WTC11 (cell line): Measurements from ENCODE around the gene ADCY2. TPM values are rescaled to one million over a fixed set of nuclear protein-coding genes. Genes with fewer than 3 reads are reported as not detected.

Experiments used
- ATAC-seq: fragments of 200-7000 bp; cut with Tn5 transposase; 2 replicates; pipeline ENCODE4 v1.10.0; 2021; ENCODE audit warnings: mild to moderate bottlenecking, moderate library complexity
- CTCF ChIA-PET: fragments of 300-600 bp; sonication (Branson Sonifier 250); formaldehyde crosslinking; loops from one replicate; lab custom pipeline; 2021; ENCODE audit warnings: antibody characterized with exemption; lab: Charles Lee
- POLR2A ChIA-PET: fragments of 350-600 bp; sonication (Branson Sonifier 250); formaldehyde crosslinking; loops from one replicate; lab custom pipeline; 2021; ENCODE audit warnings: antibody characterized with exemption; lab: Charles Lee
- DNase-seq: peaks from one replicate; pipeline ENCODE4 v3.0.0; 2021; ENCODE audit warnings: low spot score
- H3K27ac Mint-ChIP-seq: 2 replicates; pipeline ENCODE4 v1.8.0; 2021; ENCODE audit warnings: mixed read lengths
- H3K27me3 Mint-ChIP-seq: 2 replicates; pipeline ENCODE4 v1.8.0; 2021; ENCODE audit warnings: low read depth, mild to moderate bottlenecking, moderate library complexity, mixed read lengths
- H3K36me3 Mint-ChIP-seq: 2 replicates; pipeline ENCODE4 v1.8.0; 2021; ENCODE audit warnings: mixed read lengths
- H3K4me1 Mint-ChIP-seq: 2 replicates; pipeline ENCODE4 v1.8.0; 2022; ENCODE audit warnings: mixed read lengths
- H3K4me3 Mint-ChIP-seq: 2 replicates; pipeline ENCODE4 v1.8.0; 2021; ENCODE audit warnings: mild to moderate bottlenecking, moderate library complexity, mixed read lengths
- H3K9me3 Mint-ChIP-seq: 2 replicates; pipeline ENCODE4 v1.8.0; 2021; ENCODE audit warnings: mixed read lengths
- AR ChIP-seq: fragments of 250-450 bp; sonication (Bioruptor Pico); IDR thresholded peaks from 2 replicates; pipeline ENCODE4 v1.9.0; 2021; ENCODE audit warnings: mild to moderate bottlenecking
- ATF1 ChIP-seq: sonication (generic); formaldehyde crosslinking; IDR thresholded peaks from 2 replicates; pipeline ENCODE4 v1.8.1; 2023; ENCODE audit warnings: mild to moderate bottlenecking, moderate library complexity, missing genetic modification reagents
- CBFB ChIP-seq: sonication (generic); formaldehyde crosslinking; IDR thresholded peaks from 2 replicates; pipeline ENCODE4 v1.8.1; 2022; ENCODE audit warnings: mild to moderate bottlenecking, low read depth, missing genetic modification reagents
- EMX1 ChIP-seq: fragments of 250-450 bp; sonication (Bioruptor Pico); IDR thresholded peaks from 2 replicates; pipeline ENCODE4 v1.8.0; 2021; ENCODE audit warnings: mild to moderate bottlenecking
- FOXJ3 ChIP-seq: sonication (generic); formaldehyde crosslinking; IDR thresholded peaks from 2 replicates; pipeline ENCODE4 v1.9.0; 2021; ENCODE audit warnings: missing genetic modification reagents, mild to moderate bottlenecking, borderline replicate concordance
- FOXP1 ChIP-seq: sonication (generic); formaldehyde crosslinking; IDR thresholded peaks from 2 replicates; pipeline ENCODE4 v1.8.0; 2022; ENCODE audit warnings: missing genetic modification reagents, mild to moderate bottlenecking, moderate library complexity, borderline replicate concordance
- NFE2L1 ChIP-seq: sonication (generic); formaldehyde crosslinking; IDR thresholded peaks from 2 replicates; pipeline ENCODE4 v1.8.1; 2023; ENCODE audit warnings: missing genetic modification reagents
- TEAD4 ChIP-seq: sonication (generic); formaldehyde crosslinking; IDR thresholded peaks from 2 replicates; pipeline ENCODE4 v1.8.0; 2022; ENCODE audit warnings: mild to moderate bottlenecking, missing genetic modification reagents
- ZNF281 ChIP-seq: sonication (generic); formaldehyde crosslinking; IDR thresholded peaks from 2 replicates; pipeline ENCODE4 v1.8.0; 2023; ENCODE audit warnings: mild to moderate bottlenecking, missing genetic modification reagents
- ZNF396 ChIP-seq: fragments of 250-450 bp; sonication (Bioruptor Pico); IDR thresholded peaks from 2 replicates; pipeline ENCODE4 v1.8.0; 2021; ENCODE audit warnings: mild to moderate bottlenecking, moderate library complexity, borderline replicate concordance
- ZNF423 ChIP-seq: fragments of 250-450 bp; sonication (Bioruptor Pico); IDR thresholded peaks from 2 replicates; pipeline ENCODE4 v2.1.2; 2022; ENCODE audit warnings: mild to moderate bottlenecking, moderate library complexity
- total RNA-seq: library from RNA; stranded (reverse); gene quantifications from 3 replicates; pipeline ENCODE4 v1.2.3, GENCODE V29; 2021
- TF ChIP-seq, protein P1 (sequence below): fragments of 250-450 bp; sonication (Bioruptor Pico); IDR thresholded peaks from 2 replicates; pipeline ENCODE4 v1.9.0; 2021; ENCODE audit warnings: moderate library complexity, mild to moderate bottlenecking, inconsistent platforms, borderline replicate concordance
- TF ChIP-seq, protein P2 (sequence below): sonication (generic); formaldehyde crosslinking; IDR thresholded peaks from 2 replicates; pipeline ENCODE4 v1.8.1; 2022; ENCODE audit warnings: low read depth, missing genetic modification reagents, borderline replicate concordance
- TF ChIP-seq, protein P3 (sequence below): sonication (generic); formaldehyde crosslinking; IDR thresholded peaks from 2 replicates; pipeline ENCODE4 v1.8.1; 2022; ENCODE audit warnings: mild to moderate bottlenecking, moderate library complexity, missing genetic modification reagents
- TF ChIP-seq, protein P4 (sequence below): sonication (generic); formaldehyde crosslinking; IDR thresholded peaks from 2 replicates; pipeline ENCODE4 v1.8.0; 2023; ENCODE audit warnings: missing genetic modification reagents
- TF ChIP-seq, protein P5 (sequence below): fragments of 250-450 bp; sonication (Bioruptor Pico); IDR thresholded peaks from 2 replicates; pipeline ENCODE4 v1.9.0; 2021; ENCODE audit warnings: mild to moderate bottlenecking

ADCY2 gene
- total RNA-seq, 1 experiment from 2014 or later = 142 TPM

GRCh38 chr5:7385681-7386080 is 10.3 kb upstream of the ADCY2 start (continued):
- TF ChIP-seq, protein P1, sequence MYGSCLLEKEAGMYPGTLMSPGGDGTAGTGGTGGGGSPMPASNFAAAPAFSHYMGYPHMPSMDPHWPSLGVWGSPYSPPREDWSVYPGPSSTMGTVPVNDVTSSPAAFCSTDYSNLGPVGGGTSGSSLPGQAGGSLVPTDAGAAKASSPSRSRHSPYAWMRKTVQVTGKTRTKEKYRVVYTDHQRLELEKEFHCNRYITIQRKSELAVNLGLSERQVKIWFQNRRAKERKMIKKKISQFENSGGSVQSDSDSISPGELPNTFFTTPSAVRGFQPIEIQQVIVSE = no peak
- TF ChIP-seq, all 79 proteins: peak for 0

- CTCF ChIA-PET = no interaction called here
- H3K9me3 Mint-ChIP-seq = no peaks in the 10 kb centered on the region
Observed at GRCh38 chr5:7388553-7388952, 7.4 kb upstream of the ADCY2 start.

More at GRCh38 chr5:7388553-7388952, 7.4 kb upstream of the ADCY2 start:
- no peak for DNase-seq
- POLR2A ChIA-PET = no interaction called here
- peaks cover 43% of the 10 kb centered on the region for H3K4me1 Mint-ChIP-seq
- no peaks in the 10 kb centered on the region for H3K27me3 Mint-ChIP-seq
- no peak overlapping the region for H3K27ac Mint-ChIP-seq
- ATAC-seq = no peak
- TF ChIP-seq ATF1 = no peak
- TF ChIP-seq, protein P2, sequence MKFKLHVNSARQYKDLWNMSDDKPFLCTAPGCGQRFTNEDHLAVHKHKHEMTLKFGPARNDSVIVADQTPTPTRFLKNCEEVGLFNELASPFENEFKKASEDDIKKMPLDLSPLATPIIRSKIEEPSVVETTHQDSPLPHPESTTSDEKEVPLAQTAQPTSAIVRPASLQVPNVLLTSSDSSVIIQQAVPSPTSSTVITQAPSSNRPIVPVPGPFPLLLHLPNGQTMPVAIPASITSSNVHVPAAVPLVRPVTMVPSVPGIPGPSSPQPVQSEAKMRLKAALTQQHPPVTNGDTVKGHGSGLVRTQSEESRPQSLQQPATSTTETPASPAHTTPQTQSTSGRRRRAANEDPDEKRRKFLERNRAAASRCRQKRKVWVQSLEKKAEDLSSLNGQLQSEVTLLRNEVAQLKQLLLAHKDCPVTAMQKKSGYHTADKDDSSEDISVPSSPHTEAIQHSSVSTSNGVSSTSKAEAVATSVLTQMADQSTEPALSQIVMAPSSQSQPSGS (CRISPR knock-in tag) = no peak
- TF ChIP-seq, protein P3, sequence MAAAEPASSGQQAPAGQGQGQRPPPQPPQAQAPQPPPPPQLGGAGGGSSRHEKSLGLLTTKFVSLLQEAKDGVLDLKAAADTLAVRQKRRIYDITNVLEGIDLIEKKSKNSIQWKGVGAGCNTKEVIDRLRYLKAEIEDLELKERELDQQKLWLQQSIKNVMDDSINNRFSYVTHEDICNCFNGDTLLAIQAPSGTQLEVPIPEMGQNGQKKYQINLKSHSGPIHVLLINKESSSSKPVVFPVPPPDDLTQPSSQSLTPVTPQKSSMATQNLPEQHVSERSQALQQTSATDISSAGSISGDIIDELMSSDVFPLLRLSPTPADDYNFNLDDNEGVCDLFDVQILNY = no peak
- TF ChIP-seq ZNF281 (CRISPR knock-in tag) = no peak
- no peak for TF ChIP-seq TEAD4 (CRISPR knock-in tag)
- TF ChIP-seq ZNF396 = no peak
- TF ChIP-seq NFE2L1 (CRISPR knock-in tag) = no peak
- TF ChIP-seq FOXJ3 (CRISPR knock-in tag) = no peak
- TF ChIP-seq, protein P4, sequence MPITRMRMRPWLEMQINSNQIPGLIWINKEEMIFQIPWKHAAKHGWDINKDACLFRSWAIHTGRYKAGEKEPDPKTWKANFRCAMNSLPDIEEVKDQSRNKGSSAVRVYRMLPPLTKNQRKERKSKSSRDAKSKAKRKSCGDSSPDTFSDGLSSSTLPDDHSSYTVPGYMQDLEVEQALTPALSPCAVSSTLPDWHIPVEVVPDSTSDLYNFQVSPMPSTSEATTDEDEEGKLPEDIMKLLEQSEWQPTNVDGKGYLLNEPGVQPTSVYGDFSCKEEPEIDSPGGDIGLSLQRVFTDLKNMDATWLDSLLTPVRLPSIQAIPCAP (CRISPR knock-in tag) = no peak
- no peak for TF ChIP-seq FOXP1 (CRISPR knock-in tag)
- no peak for TF ChIP-seq EMX1 (CRISPR knock-in tag)
- TF ChIP-seq ZNF423 (CRISPR knock-in tag) = no peak
- TF ChIP-seq AR (CRISPR knock-in tag) = no peak
- TF ChIP-seq, protein P5, sequence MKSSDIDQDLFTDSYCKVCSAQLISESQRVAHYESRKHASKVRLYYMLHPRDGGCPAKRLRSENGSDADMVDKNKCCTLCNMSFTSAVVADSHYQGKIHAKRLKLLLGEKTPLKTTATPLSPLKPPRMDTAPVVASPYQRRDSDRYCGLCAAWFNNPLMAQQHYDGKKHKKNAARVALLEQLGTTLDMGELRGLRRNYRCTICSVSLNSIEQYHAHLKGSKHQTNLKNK (CRISPR knock-in tag) = no peak
- TF ChIP-seq CBFB = no peak
- no peak overlapping the region for H3K4me3 Mint-ChIP-seq
- no peaks in the 10 kb centered on the region for H3K36me3 Mint-ChIP-seq
